Mesenteric fat pad (tissue), 1 donor: Measurements from ENCODE around the gene ARPC1A. TPM values are rescaled to one million over a fixed set of nuclear protein-coding genes. Genes with fewer than 3 reads are reported as not detected.
"Not testable (repeated sequence)": the region's sequence is repeated elsewhere in the genome, so short reads cannot be mapped to it uniquely, and the experiment has no call there.

Source experiments
- DNase-seq: peaks from one replicate; pipeline ENCODE4 v3.0.0-alpha.2; 2020; ENCODE audit warnings: low spot score
- total RNA-seq: library from RNA; stranded (reverse); fragmentation: NEBNext Ultra II Directional; extraction: Animal tissue kit (Norgen Biotek cat#: 25700); gene quantifications from one replicate; pipeline ENCODE4 v1.2.1, GENCODE V29; 2021
- donor health status: DM: yes; HTN: yes; CAD: no.

Gene ARPC1A
- total RNA-seq, 1 donor from 2014 or later, result 109 TPM

GRCh38 chr7:99368750-99369389, 43.2 kb downstream of the ARPC1A start:
- no peak for DNase-seq

GRCh38 chr7:99369767-99370391, 44.2 kb downstream of the ARPC1A start:
- no peak for DNase-seq

- DNase-seq, result no peak
Measured at GRCh38 chr7:99371376-99371920, 45.8 kb downstream of the ARPC1A start.

- DNase-seq, result no peak
Measured at GRCh38 chr7:99372275-99373090, 46.8 kb downstream of the ARPC1A start.

GRCh38 chr7:99373091-99374066, 47.7 kb downstream of the ARPC1A start:
- no peak for DNase-seq

- peak; percentile 96 for DNase-seq
Measured at GRCh38 chr7:99374111-99375064, 48.7 kb downstream of the ARPC1A start, which contains the start of gene ARPC1B. ARPC1B (plus strand) TSS chr7:99374730; CDS start chr7:99385715, 10,985 bp downstream.

GRCh38 chr7:99375070-99375807, 49.5 kb downstream of the ARPC1A start:
- DNase-seq, result peak; percentile 95

GRCh38 chr7:99379043-99379577, 53.4 kb downstream of the ARPC1A start:
- no peak for DNase-seq

- not testable (repeated sequence) for DNase-seq
Measured at GRCh38 chr7:99379693-99380031, 54.0 kb downstream of the ARPC1A start.

- no peak for DNase-seq
Measured at GRCh38 chr7:99380032-99380822, 54.5 kb downstream of the ARPC1A start.

- DNase-seq, result no peak
Measured at GRCh38 chr7:99380823-99381663, 55.3 kb downstream of the ARPC1A start.

GRCh38 chr7:99381664-99382075, 56.0 kb downstream of the ARPC1A start:
- DNase-seq, result no peak

GRCh38 chr7:99383203-99383602, 57.5 kb downstream of the ARPC1A start:
- DNase-seq, result no peak

- DNase-seq, result no peak
Measured at GRCh38 chr7:99383791-99384370, 58.2 kb downstream of the ARPC1A start.

GRCh38 chr7:99384523-99384922, 58.8 kb downstream of the ARPC1A start:
- no peak for DNase-seq

- DNase-seq, result no peak
Measured at GRCh38 chr7:99385564-99385963, 59.9 kb downstream of the ARPC1A start.
